HG03558 (cell line): Measurements from ENCODE around the gene ZNF19.
"Not testable (repeated sequence)": the region's sequence is repeated elsewhere in the genome, so short reads cannot be mapped to it uniquely, and the experiment has no call there.

ENCODE experiments used
- ATAC-seq: cut with Tn5 transposase; IDR thresholded peaks from one replicate; pipeline ENCODE4 v1.9.1; 2021; ENCODE audit warnings: moderate number of reproducible peaks; ENCODE audit not compliant: unreplicated experiment; ENCODE audit errors: extremely low read depth

ZNF19 gene

GRCh38 chr16:71489122-71489521, at the start of gene ZNF19:
Gene ZNF19, minus strand, starts transcription at chr16:71489324. Its CDS starts 7,210 bp downstream, at chr16:71482114.
- no peak for ATAC-seq

DNA sequence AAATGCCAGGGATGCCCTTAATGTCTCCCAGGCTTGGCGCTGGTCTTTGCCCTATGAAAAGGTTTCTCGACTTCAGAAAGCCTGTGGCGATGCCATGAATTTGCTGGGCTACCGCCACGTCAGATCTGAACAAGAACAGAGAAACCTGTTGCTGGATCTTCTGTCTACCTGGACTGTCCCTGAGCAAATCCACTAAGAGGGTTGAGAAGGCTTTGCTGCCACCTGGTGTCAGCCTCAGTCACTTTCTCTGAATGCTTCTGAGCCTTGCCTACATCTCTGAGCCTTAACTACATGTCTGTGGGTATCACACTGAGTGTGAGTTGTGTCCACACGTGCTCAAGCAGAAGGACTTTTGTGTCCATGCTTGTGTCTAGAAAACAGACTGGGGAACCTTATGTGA, 48.5 kb upstream of the ZNF19 start:
- ATAC-seq, result no peak

GRCh38 chr16:71536752-71537499, 47.8 kb upstream of the ZNF19 start:
- ATAC-seq, result no peak

GRCh38 chr16:71532366-71532765, 43.2 kb upstream of the ZNF19 start:
- no peak for ATAC-seq

- no peak for ATAC-seq
Observed at GRCh38 chr16:71528863-71529262, 39.7 kb upstream of the ZNF19 start.

GRCh38 chr16:71528257-71528656, 39.1 kb upstream of the ZNF19 start:
- no peak for ATAC-seq

GRCh38 chr16:71526111-71526631, 37.0 kb upstream of the ZNF19 start, which contains the start of gene CHST4:
Gene CHST4, plus strand, starts transcription at chr16:71526426. Its CDS starts 10,252 bp downstream, at chr16:71536678.
- no peak for ATAC-seq

DNA sequence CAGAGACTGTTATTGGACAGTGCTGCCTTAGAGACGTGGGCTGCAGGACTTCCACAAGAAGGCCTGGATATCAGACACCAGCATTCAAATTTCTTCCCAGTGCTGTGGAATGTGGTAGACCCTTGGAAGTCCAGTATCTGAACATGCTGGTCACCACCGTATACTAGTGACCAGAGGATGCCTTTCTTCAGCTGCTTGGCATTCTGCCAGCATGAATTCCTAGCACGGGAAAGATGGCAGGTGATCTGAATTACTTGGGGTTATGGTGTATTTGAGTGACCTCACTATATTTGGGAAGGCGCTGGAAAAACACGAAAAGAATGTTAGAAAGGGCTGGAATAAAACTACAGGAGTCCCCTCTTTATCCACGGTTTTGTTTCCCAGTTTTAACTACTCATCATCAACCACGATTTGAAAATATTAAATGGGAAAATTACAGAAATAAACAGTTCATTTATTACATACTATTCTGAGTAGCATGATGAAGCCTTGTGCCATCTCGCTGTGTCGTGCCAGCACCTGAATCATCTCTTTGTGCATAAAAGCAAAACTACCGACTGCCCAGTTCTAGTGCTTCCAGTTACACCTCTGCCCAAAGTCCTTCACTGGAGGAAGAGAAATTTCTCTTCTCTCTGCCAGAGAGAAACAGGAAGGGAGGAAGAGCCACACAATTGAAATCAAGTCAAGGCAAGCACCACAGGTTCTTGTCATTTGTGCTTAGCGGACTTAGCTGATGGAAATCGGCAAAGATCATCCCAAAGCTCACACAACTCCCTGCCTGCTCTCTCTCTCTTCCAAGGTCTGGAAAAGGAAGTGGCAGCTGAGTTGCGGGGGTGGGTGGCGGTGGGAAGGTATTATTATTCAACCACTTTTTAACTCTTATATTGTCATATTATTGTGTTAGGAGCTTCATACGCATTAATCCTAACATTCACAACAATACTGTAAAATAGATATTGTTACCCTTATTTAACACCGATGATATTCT, 35.7 kb upstream of the ZNF19 start:
- no peak for ATAC-seq

DNA sequence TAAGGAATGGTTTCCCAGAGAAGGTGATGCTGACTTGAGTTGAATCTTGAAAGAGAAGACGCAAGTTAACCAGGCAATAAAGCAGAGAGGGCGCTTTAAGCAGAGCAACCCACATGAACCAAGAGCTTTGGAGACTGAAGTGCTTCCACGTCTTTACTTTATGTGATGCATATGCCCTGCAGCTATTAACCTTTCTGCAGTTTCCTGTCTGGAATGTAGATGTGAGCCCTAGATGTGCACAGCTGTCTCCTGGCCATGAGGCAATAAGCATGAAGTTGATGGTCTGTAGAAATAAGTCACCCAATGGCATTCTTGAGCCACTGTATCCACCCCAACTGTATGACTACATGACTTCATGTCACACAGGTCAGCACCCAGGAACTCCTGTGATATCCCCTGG, 31.4 kb upstream of the ZNF19 start:
- no peak for ATAC-seq

- no peak for ATAC-seq
Observed at GRCh38 chr16:71515026-71515425, 25.9 kb upstream of the ZNF19 start.

- no peak for ATAC-seq
Observed at GRCh38 chr16:71514476-71514875, 25.4 kb upstream of the ZNF19 start.

GRCh38 chr16:71513302-71513701, 24.2 kb upstream of the ZNF19 start:
- no peak for ATAC-seq

- no peak for ATAC-seq
Observed at GRCh38 chr16:71507061-71507460, 17.9 kb upstream of the ZNF19 start.

- ATAC-seq, result no peak
Observed at GRCh38 chr16:71504901-71505300, 15.8 kb upstream of the ZNF19 start.

DNA sequence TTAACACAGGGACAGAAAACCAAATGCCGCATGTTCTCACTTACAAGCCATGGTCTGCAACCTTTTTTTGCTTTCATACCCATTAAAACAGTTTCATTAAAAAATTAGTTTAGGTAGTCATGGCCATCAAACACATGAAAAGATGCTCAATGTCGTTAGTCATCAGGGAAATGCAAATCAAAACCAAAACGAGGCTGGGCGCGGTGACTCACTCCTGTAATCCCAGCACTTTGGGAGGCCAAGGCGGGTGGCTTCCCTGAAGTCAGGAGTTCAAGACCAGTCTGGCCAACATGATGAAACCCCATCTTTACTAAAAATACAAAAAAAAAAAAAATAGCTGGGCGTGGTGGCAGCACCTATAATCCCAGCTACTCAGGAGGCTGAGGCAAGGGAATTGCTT, 14.9 kb upstream of the ZNF19 start:
- not testable (repeated sequence) for ATAC-seq

GRCh38 chr16:71501547-71501946, 12.4 kb upstream of the ZNF19 start:
- no peak for ATAC-seq

DNA sequence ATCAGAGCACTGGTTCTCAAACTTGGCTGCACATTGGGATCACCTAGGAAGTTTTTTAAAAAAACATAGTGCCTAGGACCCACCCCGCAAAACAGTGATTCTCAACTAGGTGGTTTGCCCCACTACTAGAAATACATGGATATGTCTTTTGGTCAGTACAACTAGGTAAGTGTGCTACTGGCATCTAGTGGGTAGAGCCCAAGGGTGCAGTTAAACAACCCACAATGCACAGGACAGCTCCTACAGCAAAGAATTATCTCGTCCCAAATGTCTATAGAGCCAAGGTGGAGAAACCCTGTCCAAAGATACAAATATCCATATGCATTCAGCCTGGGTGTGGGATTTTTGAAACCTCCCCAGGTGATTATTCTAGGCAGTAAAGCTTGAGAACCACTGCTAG, 11.8 kb upstream of the ZNF19 start:
- no peak for ATAC-seq

DNA sequence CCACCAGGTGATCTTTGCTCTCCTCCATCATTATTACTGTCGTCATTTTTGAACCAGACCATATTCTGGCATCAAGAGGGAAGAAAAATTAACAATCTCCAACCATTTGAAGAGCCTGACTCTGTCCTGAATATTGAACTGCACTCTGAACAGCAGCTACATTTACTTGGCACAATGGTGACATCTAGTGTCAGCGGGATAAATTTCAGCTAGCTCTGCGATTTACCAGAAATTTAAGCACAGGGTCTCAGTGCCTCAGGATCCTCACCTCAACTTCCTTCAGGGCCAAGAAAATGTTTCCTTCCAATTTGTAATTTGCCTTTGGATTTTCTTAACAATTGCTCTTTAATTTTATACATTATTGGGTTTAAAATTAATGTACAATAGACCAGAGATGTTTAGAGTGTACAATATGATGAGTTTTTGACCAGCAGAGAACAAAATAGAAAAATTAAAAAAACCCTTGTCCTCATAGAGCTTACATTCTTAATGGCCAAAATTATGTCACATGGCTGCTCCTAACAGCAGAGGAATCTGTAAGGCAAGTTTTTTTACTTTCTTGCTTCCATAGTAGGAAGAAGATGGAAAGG, 10.7 kb upstream of the ZNF19 start:
- no peak for ATAC-seq

GRCh38 chr16:71498031-71498430, 8.9 kb upstream of the ZNF19 start:
- no peak for ATAC-seq

GRCh38 chr16:71493213-71493612, 4.1 kb upstream of the ZNF19 start:
- no peak for ATAC-seq

GRCh38 chr16:71492786-71493185, 3.7 kb upstream of the ZNF19 start:
- no peak for ATAC-seq
